Smooth muscle cell (in vitro differentiated cells): ENCODE data around the gene MUC4. TPM values are rescaled to one million over a fixed set of nuclear protein-coding genes. Genes with fewer than 3 reads are reported as not detected.

Experiments
- DNase-seq: peaks from one replicate; lab custom pipeline; 2025; ENCODE audit not compliant: unreplicated experiment; lab: John Stamatoyannopoulos, UW
- H2AFZ ChIP-seq: fragments of 200-600 bp; sonication (generic); 2 replicates; pipeline ENCODE4 v1.6.0; 2016; ENCODE audit warnings: antibody characterized with exemption, low read depth, mild to moderate bottlenecking
- H3F3A ChIP-seq: fragments of 200-600 bp; sonication (generic); 2 replicates; pipeline ENCODE4 v1.6.0; 2017; ENCODE audit warnings: antibody characterized with exemption, low read depth
- H3K27ac ChIP-seq: fragments of 200-600 bp; sonication (generic); 2 replicates; pipeline ENCODE4 v1.5.1; 2016; ENCODE audit warnings: low read depth, mild to moderate bottlenecking
- H3K27me3 ChIP-seq: fragments of 200-600 bp; sonication (generic); 2 replicates; pipeline ENCODE4 v1.6.1; 2016; ENCODE audit warnings: low read depth, mild to moderate bottlenecking
- H3K36me3 ChIP-seq: fragments of 200-600 bp; sonication (generic); 2 replicates; pipeline ENCODE4 v1.5.1; 2016; ENCODE audit warnings: low read depth
- H3K4me1 ChIP-seq: fragments of 200-600 bp; sonication (generic); 2 replicates; pipeline ENCODE4 v1.5.1; 2016; ENCODE audit warnings: low read depth
- H3K4me2 ChIP-seq: fragments of 200-600 bp; sonication (generic); 2 replicates; pipeline ENCODE4 v1.6.0; 2016; ENCODE audit warnings: mild to moderate bottlenecking
- H3K4me3 ChIP-seq: fragments of 200-600 bp; sonication (generic); 2 replicates; pipeline ENCODE4 v1.5.1; 2016; ENCODE audit warnings: mild to moderate bottlenecking
- H3K79me2 ChIP-seq: fragments of 200-600 bp; sonication (generic); 2 replicates; pipeline ENCODE4 v1.6.0; 2016; ENCODE audit warnings: low read depth, mild to moderate bottlenecking
- H3K9ac ChIP-seq: fragments of 200-600 bp; sonication (generic); 2 replicates; pipeline ENCODE4 v1.6.0; 2016; ENCODE audit warnings: low read depth
- H3K9me3 ChIP-seq: fragments of 200-600 bp; sonication (generic); replicated peaks from 2 replicates; pipeline ENCODE4 v1.5.1; 2016; ENCODE audit warnings: low read depth
- H4K20me1 ChIP-seq: fragments of 200-600 bp; sonication (generic); 2 replicates; pipeline ENCODE4 v1.6.0; 2016; ENCODE audit warnings: low read depth
- CTCF ChIP-seq: fragments of 200-600 bp; sonication (generic); IDR thresholded peaks from 2 replicates; pipeline ENCODE4 v1.5.1; 2017; ENCODE audit warnings: borderline replicate concordance, mild to moderate bottlenecking, antibody characterized with exemption; ENCODE audit not compliant: insufficient read depth, poor library complexity, severe bottlenecking
- WGBS: methylation state at CpG from one replicate; pipeline ENCODE4 v1.1.7; 2016; ENCODE audit warnings: low lambda C conversion rate; 5-methylcytosine and 5-hydroxymethylcytosine counted together
- microRNA counts: library from miRNA; unstranded; fragments of <30 nt; microRNA quantifications from one replicate; lab custom pipeline; 2016
- microRNA-seq: library from miRNA; unstranded; fragments of <30 nt; microRNA quantifications from one replicate; pipeline ENCODE4, GENCODE V29; 2016; ENCODE audit warnings: borderline number of aligned reads
- polyA plus RNA-seq: library from polyadenylated mRNA; unstranded; fragments of >200 nt; fragmentation: Nextera tagmentation; extraction: Ambion mirVana; gene quantifications from 2 replicates; pipeline ENCODE4 v1.2.1, GENCODE V29; 2016
- small RNA-seq: library from RNA; depleted of rRNA; stranded (forward); fragments of <200 nt; gene quantifications from one replicate; pipeline ENCODE3, GENCODE V24; 2014
- total RNA-seq: library from RNA; depleted of rRNA; stranded (reverse); fragments of >200 nt; gene quantifications from 2 replicates; pipeline ENCODE4 v1.2.3, GENCODE V29; 2014

Gene MUC4
- total and polyA plus RNA-seq, 2 experiments from 2014 or later = not detected

GRCh38 chr3:195697582-195698324 is 114.0 kb downstream of the MUC4 start:
- H3K4me1 ChIP-seq = peaks cover 24% of the 10 kb centered on the region
- peaks cover 3% of the 10 kb centered on the region for H4K20me1 ChIP-seq
- H3K9me3 ChIP-seq = no peaks in the 10 kb centered on the region
- no peaks in the 10 kb centered on the region for H3K79me2 ChIP-seq
- TF ChIP-seq CTCF = no peak
- no peak for DNase-seq
- H3F3A ChIP-seq = peaks cover 19% of the 10 kb centered on the region
- WGBS = 66% methylated on average over 11 of the region's 11 CpGs
- no peak overlapping the region for H3K27ac ChIP-seq
- no peak overlapping the region for H2AFZ ChIP-seq
- H3K4me3 ChIP-seq = no peak overlapping the region
- no peaks in the 10 kb centered on the region for H3K36me3 ChIP-seq
- H3K4me2 ChIP-seq = no peak overlapping the region
- no peak overlapping the region for H3K9ac ChIP-seq
- no peaks in the 10 kb centered on the region for H3K27me3 ChIP-seq

MicroRNA genes within 50 kb of the gene (microRNA counts, 767-probe panel; counts per million panel counts)
- microRNA hsa-miR-570-3p (lab: Ali Mortazavi, UCI) = 183 counts per million

Small RNA genes within 50 kb of the gene (microRNA-seq; reads per million reads assigned to microRNA genes)
- gene MIR570 = not detected

Small RNA genes within 50 kb of the gene (small RNA-seq; reads per million reads assigned to genes)
- gene MIR570 = 0.34 reads per million, percentile 9 among the genes with 10 or more reads in this experiment

Other genes starting within 250 kb of the MUC4 start
- gene APOD, start 228.0 kb downstream of the MUC4 start, total RNA-seq = 2.2 TPM in 1 of 2 replicates, not detected in the other
- 0.39 TPM in 1 of 2 replicates, not detected in the other for gene APOD, start 228.0 kb downstream of the MUC4 start, polyA plus RNA-seq
- gene MUC20, start 91.0 kb downstream of the MUC4 start, total RNA-seq = 2.2 and 5.9 TPM in 2 replicates
- gene MUC20, start 91.0 kb downstream of the MUC4 start, polyA plus RNA-seq = 2.5 and 6.7 TPM in 2 replicates
- 4.3 and 10.6 TPM in 2 replicates for gene TNK2, start 96.6 kb upstream of the MUC4 start, total RNA-seq
- 2.8 and 8.2 TPM in 2 replicates for gene TNK2, start 96.6 kb upstream of the MUC4 start, polyA plus RNA-seq